HL-60/S4 treated with phorbol 12-myristate 13-acetate at 8.2 ng/mL for 4 days and 3 days (cell line): ENCODE results near the gene MYL11.

ENCODE experiments used
- in situ Hi-C: fragments of 300-500 bp; cut with MboI; formaldehyde crosslinking; loops from 2 replicates; pipeline ENCODE4 v1.15.0; 2022; ENCODE audit warnings: low sequenced_read_pairs

MYL11 gene

DNA sequence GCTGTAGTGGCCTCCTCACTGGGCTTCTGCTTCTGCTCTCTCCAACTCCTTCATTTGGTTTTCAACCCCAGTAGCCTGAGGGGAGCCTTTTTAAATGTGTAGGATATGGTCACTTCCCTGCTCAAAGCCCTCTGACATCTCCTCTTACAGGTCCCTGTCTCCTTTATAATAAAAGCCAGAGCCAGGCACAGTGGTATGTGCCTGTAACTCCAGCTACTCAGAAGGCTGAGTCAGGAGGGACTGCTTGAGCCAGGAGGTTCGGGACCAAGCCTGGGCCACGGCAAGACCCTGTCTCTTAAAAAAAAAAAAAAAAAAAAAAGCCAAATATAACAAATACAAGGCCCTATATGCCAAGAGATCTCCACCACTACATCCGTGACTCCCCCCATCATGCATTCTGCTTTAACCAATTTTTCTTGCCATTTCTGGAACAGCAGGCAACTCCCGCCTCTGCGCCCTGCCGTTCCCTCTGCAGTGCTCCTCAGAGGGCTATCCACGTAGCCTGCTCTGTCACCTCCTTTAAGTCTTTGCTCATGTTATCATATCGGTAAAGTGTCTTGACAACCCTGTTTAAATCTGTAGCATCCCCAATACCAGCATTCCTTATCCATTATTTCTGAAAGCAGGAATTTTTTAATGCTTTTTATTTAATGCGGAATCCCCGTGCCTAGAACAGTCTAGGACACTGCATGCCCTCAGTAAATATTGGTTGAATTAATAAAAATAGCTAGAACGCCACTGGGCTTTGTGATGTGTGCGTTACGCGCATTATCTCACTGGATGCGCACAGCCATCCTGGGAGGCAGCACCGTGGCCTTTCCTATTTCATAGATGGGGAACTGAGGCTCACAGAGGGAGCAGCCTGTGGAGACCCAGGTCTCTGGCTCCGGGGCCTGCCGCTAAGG is 42.3 kb downstream of the MYL11 start:
- in situ Hi-C loops = no loop called here

DNA sequence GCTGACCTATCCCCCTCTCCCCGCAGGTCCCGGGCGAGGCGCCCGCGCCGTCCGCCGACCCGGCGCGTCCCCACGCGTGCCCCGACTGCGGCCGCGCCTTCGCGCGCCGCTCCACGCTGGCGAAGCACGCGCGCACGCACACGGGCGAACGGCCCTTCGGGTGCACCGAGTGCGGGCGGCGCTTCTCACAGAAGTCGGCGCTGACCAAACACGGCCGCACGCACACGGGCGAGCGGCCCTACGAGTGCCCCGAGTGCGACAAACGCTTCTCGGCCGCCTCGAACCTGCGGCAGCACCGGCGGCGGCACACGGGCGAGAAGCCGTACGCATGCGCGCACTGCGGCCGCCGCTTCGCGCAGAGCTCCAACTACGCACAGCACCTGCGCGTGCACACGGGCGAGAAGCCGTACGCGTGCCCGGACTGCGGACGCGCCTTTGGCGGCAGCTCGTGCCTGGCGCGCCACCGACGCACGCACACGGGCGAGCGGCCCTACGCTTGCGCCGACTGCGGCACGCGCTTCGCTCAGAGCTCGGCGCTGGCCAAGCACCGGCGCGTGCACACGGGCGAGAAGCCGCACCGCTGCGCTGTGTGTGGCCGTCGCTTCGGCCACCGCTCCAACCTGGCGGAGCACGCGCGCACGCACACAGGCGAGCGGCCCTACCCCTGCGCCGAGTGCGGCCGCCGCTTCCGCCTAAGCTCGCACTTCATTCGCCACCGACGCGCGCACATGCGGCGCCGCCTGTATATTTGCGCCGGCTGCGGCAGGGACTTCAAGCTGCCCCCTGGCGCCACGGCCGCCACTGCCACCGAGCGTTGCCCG is 43.1 kb downstream of the MYL11 start:
- in situ Hi-C loops = no loop called here

- in situ Hi-C loops = no loop called here
Measured at GRCh38 chr16:30418350-30419181, 44.0 kb downstream of the MYL11 start.

DNA sequence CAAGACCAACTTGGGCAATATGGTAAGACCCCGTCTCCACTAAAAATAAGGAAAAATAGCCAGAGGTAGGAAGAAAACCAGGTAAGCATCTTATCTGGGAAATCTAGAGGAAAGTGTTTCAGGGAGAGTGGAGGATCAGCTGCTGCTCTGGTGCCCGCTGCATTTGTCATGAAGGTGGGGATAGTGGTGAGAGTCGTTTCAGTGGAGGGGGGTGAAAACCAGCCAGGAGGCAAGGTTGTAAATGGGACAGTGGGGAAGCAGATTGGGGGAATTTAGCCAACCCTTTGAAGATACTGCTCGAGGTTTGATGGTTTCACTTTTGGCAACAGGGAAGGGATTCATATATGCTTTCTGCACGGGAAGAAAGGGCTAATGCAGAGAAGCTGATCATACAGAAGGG is 46.4 kb downstream of the MYL11 start:
- in situ Hi-C loops = no loop called here
